HuH-7 (cell line): ENCODE data around the gene MMP24OS.

ENCODE experiments used
- DNase-seq: peaks from one replicate; pipeline ENCODE4 v3.0.0; 2011; ENCODE audit warnings: low spot score

Gene MMP24OS

DNA sequence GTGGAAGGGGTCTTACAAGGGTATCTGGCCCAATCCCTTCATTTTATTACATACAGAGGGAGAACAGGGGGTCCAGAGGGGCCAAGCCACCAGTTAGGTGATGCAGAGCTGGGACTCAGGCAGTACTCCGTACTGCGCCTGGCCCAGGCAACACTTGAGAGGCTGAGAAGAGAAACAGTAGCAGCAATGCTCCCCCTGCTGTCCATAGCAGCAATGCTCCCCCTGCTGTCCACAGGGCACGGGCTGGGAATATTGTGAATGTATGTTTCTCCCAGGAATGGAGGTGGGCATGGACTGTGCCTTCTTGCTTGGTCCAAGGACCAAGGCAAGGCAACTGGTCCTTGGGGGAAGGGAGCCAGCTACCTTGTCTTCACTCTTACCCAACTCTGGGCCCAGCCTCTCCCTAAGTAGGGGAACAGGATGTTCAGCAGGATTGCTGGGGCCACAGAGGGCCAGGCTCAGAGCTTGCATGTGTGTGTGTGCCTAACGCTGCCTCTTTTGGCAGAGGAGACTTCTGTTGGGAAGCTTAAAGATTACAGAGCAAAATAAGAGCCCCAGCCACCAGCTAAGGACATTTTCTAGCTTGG is 29.1 kb upstream of the MMP24OS start:
- peak; percentile 94 for DNase-seq

DNA sequence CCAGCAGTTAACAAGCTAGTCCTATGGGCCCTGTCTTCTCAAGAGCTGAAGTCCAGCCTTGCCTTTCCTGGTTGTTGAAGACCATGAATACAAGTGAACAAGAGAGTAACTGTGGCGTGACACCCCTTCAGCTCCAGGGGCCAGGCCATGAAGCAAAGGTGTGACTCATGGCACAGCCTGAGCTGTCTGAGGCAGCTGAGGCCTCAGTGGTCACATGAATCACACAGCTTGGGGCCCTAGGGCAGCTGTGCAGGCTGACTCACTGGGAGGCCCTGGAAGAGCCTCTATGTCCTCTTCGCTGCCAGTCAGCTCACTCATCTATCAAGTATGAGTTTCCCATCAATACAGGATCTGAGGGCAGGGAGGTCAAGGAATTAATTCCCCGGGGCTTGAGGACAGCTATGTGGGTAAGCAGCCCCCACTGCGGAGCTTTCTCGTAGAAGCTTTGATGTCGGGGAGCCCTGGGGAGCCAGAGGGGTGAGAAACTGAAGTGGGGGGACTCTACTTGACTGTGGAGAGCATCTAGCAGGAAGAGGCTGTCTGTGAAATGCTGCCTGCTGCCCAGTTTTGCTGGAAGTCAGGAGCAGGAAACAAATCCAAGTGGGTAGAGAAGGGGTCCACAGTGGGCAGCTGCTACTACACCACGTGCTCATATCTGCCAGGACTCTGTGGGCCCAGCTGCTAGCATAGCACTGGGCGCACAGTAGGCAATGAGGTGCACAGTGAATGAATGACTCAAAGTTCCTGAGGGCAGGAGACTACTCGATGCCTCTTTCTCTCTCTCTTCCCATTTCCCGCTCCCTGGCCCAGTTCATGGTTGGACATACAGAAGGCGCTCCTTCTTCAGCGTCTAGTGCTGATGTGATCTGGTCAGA is 28.0 kb upstream of the MMP24OS start:
- DNase-seq = no peak

- no peak for DNase-seq
Observed at GRCh38 chr20:35304956-35305355, 27.0 kb upstream of the MMP24OS start.

- peak; percentile 98 for DNase-seq
Observed at GRCh38 chr20:35303735-35304491, 26.0 kb upstream of the MMP24OS start.

- no peak for DNase-seq
Observed at GRCh38 chr20:35303382-35303734, 25.4 kb upstream of the MMP24OS start.

GRCh38 chr20:35302421-35303335 is 24.8 kb upstream of the MMP24OS start:
- no peak for DNase-seq

- DNase-seq = no peak
Observed at GRCh38 chr20:35301426-35301825, 23.5 kb upstream of the MMP24OS start.

- DNase-seq = no peak
Observed at GRCh38 chr20:35300469-35301262, 22.7 kb upstream of the MMP24OS start.

- no peak for DNase-seq
Observed at GRCh38 chr20:35299780-35300179, 21.9 kb upstream of the MMP24OS start.

DNA sequence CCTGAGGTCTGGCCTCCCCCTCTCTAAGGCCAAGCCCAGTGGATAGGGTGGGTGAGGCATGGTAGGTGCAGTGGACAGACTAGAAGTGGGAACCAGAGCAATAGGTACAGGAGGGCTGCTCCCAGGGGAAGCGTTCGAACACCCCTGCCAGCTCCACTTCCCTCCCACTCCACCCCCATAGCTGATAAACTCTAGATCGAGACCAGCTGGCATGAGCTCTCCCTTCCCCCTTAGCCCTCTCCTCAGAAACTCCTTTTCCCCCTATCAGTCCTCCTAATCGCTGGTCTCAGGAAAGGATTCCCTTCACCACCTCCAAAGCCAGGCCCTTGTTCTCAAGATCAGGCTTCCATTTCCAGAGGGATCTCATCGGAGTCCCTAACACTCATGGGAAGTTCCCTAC is 20.3 kb upstream of the MMP24OS start:
- no peak for DNase-seq

GRCh38 chr20:35297740-35298139 is 19.8 kb upstream of the MMP24OS start:
- DNase-seq = no peak

- peak; percentile 68 for DNase-seq
Observed at GRCh38 chr20:35297155-35297554, 19.2 kb upstream of the MMP24OS start.

DNA sequence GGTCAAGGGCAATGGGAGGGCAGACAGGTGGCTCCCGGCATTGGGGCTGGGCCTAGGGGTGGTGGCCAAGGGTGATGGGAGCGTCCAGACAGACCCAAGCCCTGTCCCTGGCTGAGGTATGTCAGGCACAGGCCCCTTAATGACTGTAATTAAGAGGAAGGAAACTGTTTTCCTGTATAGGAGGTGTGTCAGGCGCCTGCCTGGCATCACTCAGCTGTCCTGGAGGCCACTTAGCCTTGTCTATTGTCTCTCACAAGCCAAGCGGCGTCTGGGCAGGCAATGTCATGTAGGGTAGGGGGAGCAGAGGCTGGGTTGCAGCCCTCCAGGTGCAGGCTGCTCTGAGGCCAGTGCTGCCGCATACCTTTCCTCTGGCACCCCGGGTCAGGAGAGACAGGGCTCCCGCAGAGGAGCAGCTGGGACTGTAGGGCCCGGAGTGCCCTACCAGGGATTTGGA is 18.2 kb upstream of the MMP24OS start:
- peak; percentile 11 for DNase-seq

DNA sequence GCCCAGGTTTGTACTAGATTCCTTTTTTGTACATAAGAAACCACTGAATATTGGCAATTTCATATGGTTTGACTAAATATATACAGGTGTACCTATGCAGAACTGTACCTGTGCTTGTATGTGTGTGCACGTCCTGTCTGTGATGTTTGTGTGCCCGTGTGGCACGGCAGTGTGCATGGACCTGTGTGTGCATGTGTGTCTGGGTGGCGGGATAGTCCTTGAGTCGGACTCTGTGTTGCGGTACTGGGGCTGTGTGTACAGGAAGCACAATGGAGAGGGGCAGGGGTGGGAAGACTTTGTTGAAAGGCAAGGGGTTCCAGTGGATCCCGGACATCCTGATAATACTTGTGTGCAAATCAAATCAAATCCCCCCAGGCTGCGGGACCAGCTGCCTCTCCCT is 17.8 kb upstream of the MMP24OS start:
- DNase-seq = no peak

DNA sequence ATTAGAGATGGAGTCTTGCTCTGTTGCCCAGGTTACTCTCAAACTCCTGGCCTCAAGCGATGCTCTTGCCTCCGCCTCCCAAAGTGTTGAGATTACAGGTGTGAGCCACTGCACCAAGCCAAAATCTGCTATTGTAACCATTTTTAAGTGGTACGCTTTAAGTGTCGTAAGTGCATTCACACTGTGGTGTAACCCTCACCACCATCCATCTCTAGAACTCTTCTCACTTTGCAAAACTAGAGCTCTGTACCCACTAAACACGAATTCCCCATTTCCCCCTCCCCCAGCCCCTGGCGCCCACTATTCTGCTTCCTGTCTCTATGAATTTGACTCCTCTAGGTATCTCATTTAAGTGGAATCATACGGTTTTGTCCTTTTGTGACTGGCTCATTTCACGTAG is 17.1 kb upstream of the MMP24OS start:
- DNase-seq = no peak

- DNase-seq = peak; percentile 80
Observed at GRCh38 chr20:35294293-35294685, 16.4 kb upstream of the MMP24OS start.

DNA sequence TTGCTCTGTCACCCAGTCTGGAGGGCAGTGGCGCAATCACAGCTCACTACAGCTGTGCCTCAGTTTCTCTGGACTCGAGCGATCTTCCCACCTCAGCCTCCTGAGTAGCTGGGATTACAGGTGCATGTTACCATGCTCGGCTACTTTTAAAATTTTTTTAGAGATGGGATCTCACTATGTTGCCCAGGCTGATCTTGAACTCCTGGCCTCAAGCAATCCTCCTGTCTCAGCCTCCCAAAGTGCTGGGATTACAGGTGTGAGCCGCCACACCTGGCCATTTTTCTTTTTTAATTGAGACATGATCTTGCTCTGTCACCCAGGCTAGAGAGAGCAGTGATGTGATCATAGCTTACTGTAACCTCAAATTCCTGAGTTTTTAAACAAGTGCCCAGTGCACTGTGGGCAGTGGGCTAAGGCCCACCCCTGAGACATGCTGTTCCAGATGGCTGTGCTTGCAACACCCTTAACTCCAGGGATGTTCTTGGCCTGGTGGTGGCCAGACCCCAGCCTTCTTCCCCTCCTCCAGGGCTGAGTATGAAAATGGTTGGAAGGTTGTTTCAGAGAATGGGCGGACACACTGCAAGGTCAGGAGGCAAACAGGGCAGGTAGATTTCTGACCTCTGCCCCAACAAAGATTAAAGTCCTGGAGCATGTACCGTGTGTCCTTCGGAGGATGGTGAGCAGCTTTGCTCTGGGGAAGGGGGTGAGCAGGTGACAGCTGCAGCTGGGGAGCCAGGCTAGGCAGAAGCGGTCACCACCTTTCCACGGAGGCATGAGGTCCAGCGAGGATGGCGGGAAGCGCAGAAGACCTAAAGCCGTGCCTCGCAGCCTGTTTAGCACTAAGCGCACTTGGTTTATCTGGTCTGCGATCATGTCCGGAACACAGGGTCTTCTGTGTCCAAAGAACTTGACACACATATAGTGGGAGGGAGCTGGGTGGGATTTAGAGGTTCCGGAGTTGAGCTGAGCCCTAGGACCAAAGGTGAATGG is 15.7 kb upstream of the MMP24OS start:
- peak; percentile 37 for DNase-seq

- DNase-seq = no peak
Observed at GRCh38 chr20:35292504-35293285, 14.8 kb upstream of the MMP24OS start.
